Endothelial cell of hepatic sinusoid (primary cell): ENCODE data around the gene MT1M.

Experiments used
- in situ Hi-C: cut with HindIII; loops from 2 replicates; pipeline ENCODE4 v1.10.0; 2017; ENCODE audit warnings: low sequenced_read_pairs

The MT1M gene

DNA sequence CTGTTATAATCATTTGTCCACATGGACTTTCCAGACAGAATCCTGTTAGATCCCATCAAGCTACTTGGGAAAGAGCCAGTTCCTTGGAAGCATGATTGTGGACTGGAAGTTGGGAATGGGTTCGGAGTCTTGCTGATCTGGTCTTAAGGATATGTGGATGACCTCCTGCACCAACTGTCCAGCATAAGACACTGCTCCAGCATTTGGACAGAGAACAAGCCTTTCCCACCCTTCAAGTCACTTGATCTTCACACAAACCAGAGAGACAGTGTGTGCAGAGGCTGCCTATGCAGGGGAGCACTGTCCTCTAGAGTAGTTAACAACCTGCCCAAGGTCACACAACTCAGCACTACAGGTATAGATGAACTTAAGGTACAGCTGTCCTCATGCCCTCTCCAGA is 13.4 kb downstream of the MT1M start:
- in situ Hi-C loops, result no loop called here

DNA sequence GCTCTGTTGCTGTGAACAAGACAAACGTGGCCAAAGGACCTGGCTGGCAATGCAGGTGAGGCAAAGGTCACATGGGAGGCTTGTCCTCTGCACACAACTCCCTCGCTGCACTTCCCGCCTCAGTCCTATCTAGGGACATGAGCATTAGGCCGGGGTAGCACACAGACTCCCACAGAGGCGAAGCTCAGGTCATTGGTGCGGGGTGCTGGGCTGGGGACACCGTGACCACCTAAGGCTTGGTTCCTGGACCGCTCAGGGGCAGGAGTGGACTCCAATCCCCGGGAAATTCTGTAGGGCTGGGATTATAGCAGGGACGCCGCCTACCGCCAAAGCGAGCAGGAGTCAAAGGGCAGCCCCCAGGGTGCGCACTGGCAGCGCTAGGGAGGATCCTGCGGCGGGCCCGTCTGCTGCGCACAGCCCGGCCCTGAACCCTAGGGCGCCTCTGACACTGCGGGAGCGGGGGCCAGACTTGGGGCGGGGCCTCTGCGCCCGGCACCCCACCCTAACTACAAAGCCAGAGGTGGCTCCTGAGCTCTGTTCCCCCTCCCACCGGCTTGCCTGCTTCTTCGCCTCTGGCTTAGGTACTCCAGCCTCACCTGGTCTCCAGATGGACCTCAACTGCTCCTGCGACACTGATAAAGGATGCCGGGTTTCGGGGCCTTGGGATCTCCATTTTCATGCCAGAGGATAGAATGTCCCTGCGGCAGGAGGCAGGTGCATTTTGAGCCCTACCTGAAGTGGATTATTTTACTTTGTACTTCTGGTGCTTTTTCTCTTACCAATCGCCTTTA is 15.4 kb downstream of the MT1M start:
- in situ Hi-C loops, result no loop called here

DNA sequence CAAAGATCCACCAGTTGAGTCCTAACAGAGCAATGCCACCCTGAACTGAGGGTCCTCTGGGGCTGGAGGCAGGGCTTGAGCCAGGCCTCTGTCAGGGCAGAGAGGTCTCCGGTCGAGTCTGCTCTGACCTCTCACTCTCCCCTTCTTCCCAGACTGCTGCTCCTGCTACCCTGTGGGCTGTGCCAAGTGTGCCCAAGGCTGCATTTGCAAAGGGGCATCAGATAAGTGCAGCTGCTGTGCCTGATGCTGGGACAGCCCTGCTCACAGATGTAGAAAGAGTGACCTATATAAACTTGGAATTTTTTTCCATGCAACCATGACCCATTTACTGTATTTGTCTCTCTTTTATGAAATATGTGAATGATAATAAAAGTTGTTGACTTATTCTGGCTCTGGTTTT is 16.8 kb downstream of the MT1M start:
- in situ Hi-C loops, result no loop called here

DNA sequence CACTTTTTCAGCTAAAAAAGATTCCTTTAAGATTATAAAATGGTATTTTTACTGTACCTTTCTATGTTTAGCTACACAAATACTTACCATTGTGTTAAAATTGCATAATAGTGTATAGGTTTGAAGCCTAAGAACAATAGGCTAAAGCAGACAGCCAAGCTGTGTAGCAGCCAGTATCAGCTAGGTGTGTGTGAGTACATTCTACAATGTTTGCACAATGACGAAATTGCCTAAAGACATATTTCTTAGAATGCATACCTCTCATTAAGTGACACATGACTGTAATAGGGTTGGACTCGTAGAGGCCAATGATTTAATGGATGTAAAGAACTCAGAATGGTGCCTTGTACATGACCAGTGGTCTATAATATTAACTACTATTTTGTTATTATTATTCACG is 17.4 kb downstream of the MT1M start:
- in situ Hi-C loops, result loop anchor here (5.0 kb wide), 1 partner anchor 83 kb away; the partner anchor contains the start of gene MT4

DNA sequence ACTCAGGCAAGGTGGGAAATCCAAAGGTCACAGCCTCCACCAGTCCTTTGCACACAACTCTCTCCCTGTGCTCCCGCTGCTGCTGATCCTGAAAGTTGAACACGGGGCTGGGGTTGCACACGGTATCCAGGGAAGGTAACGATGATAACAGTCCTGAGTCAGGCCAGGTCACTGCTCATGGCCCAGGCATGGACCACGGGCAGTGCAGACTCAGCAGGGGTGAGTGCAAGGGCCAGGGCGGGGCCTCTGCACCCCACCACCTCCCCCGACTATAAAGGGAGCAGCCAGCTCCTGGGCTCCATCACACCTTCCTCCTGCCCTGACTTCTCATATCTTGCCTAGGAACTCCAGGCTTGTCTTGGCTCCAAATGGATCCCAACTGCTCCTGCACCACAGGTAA is 19.1 kb downstream of the MT1M start, which contains the start of gene MT1B:
TSS of gene MT1B (plus strand) at position 301 of the 400 bp plus-strand sequence. CDS start at position 369, 68 bp downstream.
- in situ Hi-C loops, result loop anchor here (5.0 kb wide), 1 partner anchor 84 kb away; the partner anchor contains the start of gene MT4

DNA sequence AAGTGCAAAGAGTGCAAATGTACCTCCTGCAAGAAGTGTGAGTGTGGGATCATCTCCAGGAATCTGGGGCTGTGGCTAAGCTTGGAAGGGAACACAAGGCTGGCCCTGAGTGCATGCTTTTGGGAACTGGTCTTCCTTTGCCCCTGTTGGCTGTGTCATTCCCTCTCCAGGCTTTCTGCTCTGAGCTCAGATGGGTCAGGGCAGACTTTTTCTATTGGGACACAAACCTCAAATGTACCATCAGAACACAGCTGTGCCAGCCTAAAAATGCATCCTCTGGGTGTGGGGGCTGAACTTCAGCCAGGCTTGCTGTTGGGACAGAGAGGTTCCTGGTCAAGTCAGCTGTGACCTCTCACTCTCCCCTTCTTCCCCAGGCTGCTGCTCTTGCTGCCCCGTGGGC is 20.1 kb downstream of the MT1M start:
- in situ Hi-C loops, result loop anchor here (5.0 kb wide), 1 partner anchor 85 kb away; the partner anchor contains the start of gene MT4

DNA sequence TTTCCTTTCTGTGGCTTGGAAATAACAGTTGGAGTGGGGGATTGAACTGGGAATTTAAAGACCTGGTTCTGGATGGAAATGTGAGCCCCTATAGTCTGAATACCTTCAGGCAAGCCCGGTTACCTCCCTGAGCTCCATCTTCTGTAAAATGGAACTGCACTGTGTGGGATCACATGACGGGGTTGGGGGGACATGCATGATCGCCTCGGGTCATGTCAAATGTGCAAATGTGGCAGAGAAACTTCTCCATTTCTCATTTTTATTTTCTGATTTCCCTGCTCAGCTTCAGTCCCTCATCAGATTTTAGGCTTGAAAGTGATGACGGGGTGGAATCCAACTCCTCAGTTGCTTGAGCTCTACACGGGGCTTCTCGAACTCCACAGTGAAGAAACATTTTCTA is 20.8 kb downstream of the MT1M start:
- in situ Hi-C loops, result loop anchor here (5.0 kb wide), 1 partner anchor 86 kb away; the partner anchor contains the start of gene MT4

DNA sequence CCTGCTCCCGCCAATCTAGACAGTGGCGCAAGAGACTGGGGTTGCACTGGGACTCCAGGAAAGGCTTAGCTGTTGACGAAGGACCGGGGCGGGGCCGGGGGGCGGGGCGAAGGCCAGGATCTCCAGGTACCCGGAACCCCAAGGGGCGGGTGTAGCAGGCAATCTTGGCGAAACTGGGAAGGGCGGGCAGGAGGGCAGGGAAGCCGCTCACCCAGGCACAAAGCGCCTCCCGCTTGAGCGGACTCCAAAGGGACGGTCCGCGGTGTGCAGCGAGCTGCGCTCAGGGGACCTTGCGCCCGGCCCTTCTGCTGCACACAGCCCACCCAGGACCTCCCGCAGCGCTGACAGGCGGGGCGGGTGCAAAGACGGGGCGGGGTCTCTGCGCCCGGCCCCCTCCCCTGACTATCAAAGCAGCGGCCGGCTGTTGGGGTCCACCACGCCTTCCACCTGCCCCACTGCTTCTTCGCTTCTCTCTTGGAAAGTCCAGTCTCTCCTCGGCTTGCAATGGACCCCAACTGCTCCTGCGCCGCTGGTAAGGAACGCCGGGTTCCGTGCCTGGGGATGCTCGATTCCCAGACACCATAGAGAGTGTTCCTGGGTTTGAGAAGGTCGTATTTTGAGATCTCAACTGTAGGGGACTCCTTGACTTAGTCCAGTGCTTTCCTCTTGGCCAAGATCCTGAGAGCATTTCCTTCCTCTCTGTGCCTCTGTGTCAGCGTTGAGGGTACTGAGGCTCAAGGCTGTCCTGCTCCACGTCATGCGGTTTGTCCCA is 25.3 kb downstream of the MT1M start, which contains the start of gene MT1F:
TSS of gene MT1F (plus strand) at position 405 of the 772 bp plus-strand sequence. CDS start at position 505, 100 bp downstream.
- in situ Hi-C loops, result no loop called here

DNA sequence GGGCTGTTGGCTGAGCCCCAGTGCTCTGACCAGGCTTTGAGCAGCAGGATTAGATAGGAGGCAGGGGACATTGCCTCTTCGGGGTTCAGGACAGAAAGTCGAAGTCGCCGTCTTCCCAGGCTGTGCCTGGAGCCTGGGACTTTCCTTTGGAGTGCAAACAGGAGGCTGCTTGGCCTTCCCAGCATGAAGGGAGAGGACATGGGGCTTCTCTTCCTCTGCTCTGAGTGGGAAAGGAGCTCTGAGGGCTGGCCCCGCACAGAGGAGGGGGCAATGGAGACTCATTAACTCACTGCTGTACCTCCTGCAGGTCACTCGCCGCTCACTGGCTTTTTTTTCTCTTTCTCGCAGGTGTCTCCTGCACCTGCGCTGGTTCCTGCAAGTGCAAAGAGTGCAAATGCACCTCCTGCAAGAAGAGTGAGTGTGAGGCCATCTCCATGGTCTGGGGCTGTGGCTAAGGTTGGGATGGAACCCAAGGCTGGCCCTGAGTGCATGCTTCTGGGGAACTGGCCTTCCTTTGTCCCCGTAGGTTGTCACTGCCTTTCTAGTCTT is 25.9 kb downstream of the MT1M start:
- in situ Hi-C loops, result no loop called here

DNA sequence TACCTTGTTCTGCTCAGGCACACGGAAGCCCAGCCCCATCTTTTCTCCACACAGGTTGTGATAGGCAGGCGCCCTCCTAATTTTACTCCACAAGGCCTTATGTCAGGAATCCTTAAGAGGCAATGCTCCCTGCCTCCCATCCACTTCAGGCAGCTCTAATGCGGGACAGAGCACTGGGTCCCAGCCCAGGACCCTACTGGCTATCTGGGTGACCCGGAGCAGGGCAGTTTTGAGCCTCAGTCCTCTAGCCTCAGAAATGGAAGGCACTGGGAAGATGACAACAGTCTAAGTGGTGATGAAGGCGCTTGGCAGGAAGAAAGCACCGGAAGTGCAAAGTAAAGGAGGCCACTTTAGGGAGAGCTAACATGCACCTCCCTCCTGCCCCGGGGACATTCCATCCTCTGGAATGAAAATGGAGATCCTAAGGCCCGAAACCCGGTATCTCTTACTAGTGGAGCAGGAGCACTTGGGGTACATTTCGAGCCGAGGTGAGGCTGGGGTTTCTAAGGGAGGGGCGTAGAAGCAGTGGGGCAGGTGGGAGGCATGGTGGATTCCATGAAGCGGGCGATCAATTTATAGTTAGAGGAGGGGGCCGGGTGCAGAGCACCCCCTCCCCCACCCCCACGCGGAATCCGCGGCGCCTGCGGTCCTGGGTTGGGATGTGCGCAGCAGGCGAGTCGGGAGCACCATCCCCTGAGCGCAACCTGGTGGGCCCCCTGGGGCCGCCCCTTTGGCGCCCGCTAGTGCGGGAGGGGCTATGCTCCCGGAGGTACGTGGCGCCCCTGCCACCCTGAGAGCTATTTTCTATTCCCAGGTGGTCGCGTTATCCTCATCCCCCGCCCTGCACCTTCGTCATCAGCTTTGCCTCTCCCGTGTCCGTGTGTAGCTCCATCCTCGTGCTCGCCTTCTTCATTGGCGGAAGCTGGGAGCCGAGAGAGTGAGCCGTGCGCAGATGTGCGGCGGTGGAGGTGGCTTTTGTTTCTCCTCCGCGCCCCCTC is 30.2 kb downstream of the MT1M start:
- in situ Hi-C loops, result no loop called here

DNA sequence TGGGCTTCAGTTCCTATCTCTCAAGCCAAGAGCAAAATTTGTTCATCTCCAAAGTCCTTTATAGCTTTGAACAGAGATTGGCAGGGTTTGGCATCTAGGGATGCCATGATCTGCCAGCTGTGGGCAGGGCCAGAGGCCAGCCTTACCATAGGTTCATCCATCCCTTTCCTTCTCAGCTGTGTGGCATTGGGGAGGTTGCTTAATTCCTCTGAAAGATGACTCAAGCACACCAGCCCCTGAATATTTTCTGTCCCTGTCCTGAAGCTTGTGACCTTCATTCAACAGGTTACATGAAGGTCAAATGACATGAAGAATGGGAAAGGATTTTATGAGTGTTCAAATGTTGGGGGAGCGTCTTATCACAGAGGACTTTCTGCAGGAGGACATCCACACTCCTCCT is 32.0 kb downstream of the MT1M start:
- in situ Hi-C loops, result no loop called here

DNA sequence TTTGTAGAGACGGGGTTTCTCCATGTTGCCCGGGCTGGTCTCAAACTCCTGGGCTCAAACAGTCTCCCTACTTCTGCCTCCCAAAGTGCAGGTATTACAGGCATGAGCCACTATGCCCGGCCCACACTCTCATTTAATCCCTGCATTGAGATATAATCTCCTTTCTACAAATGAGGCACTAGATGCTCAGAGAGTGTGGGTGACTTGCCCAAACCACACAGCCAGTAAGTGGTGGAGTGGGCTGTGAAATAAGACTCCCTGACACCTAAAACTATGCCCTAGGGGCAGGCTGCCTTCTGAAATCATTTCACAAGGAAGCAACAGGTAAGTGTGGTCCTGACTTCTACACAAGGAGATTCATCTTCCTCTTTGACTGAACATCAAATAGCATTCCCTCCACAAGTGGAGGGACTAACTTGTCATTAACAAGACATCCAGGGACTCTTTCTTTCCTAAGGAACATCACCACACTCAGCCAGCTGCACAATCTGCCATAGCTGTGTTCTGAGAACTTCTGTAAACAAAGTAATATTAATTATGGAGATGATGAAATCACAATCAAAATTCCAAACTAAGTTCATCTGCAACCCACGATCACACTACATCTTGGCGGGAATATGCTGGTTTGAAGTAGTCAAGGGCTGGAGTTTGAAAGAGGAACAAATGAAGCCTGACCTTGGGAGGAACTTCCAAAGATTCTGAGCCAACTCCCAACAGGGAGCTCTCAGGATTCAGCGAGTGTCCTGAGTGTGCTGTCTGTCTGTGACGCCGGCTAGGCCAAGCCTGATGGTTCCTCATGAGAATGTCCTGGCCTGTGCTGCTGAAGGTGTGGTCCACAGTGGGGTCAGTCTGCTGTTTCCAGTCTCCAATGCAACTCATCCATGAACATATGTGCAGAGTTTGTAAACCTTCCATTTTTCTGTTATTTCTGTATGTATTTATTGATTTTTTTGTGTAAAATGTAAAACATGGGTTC is 33.1 kb downstream of the MT1M start:
- in situ Hi-C loops, result loop anchor here (5.0 kb wide), 1 partner anchor 52 kb away; no protein-coding TSS in a partner anchor

DNA sequence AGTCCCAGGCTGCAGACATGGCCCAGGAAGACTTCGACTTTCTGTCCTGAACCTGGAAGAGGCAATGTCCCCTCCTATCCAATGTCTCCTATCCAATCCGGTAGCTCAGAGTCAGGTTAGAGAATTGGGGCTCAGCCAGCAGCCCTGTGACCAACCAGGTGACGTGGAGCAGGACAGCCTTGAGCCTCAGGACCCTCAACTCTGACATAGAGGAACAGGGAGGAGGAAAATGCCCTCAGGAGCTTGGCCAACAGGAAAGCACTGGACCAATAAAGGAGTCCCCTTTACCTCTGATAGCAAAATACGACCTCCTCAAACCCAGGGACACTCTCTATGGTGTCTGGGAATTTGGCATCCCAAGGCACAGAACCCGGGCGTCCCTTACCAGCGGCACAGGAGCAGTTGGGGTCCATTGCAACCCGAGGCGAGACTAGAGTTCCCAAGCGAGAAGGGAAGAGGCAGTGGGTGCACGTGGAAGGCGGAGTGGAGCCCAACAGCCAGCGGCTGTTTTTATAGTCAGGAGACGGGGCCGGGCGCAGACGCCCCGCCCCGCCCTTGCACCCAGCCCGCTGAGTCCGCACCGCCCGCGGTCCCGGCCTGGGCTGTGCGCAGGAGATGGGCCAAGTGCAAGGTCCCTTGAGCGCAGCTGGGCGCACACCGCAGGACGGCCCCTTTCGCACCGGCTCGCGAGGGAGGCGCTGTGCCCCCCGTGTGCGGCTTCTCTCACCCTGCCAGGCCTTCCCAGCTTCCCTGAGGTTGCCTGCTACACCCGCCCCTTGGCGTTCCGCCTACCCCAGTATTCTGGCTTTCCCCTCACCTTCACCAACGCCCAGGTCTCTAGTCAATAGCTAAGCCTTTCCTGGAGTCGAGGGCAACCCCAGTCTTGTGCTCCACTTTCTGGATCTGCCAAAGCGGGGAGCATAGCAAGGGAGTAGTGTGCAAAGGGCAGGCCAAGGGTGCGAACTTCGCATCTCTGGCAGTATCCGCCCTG is 35.4 kb downstream of the MT1M start, which contains the start of gene MT1G:
TSS of gene MT1G (minus strand) at position 485 of the 991 bp plus-strand sequence. CDS start at position 413, 72 bp downstream.
- in situ Hi-C loops, result loop anchor here (5.0 kb wide), 1 partner anchor 49 kb away; no protein-coding TSS in a partner anchor

DNA sequence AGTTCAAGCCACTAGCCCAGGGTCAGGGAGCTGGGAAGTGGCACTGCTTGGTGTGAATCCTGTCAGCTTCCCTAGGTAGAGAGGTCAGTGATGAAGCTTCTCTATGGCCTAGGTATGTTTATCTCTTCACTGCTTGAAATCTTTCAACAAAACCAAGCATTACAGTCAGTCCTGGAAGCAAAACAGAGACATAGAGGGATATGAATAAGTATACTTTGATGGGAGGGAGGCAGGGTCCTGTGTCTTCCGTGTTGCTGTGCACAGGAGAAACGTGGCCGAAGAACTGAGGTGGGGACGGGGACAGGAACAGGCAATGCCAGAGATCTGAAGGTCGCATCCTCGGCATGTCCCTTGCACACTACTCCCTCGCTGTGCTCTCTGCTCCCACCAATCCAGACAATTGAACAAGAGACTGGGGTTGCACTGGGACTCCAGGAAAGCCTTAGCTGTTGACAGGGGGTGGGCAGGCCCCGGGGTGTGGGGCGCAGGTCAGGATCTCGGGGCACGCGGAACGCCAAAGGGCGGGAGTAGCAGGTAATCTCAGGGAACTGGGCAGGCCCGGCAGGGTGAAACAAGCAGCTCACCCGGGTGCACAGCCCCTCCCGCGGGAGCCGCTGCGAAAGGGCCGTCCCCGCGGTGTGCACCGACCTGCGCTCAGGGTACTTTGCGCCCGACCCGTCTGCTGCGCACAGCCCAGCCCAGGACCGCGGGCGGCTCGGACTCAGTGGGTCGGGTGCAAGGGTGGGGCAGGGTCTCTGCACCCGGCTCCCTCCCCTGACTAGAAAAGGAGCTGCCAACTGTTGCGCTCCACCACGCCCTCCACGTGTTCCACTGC is 36.8 kb downstream of the MT1M start, which contains the start of gene MT1H:
TSS of gene MT1H (plus strand) at position 810 of the 835 bp plus-strand sequence. CDS start 71 bp downstream, outside the sequence.
- in situ Hi-C loops, result loop anchor here (5.0 kb wide), 1 partner anchor 48 kb away; no protein-coding TSS in a partner anchor

DNA sequence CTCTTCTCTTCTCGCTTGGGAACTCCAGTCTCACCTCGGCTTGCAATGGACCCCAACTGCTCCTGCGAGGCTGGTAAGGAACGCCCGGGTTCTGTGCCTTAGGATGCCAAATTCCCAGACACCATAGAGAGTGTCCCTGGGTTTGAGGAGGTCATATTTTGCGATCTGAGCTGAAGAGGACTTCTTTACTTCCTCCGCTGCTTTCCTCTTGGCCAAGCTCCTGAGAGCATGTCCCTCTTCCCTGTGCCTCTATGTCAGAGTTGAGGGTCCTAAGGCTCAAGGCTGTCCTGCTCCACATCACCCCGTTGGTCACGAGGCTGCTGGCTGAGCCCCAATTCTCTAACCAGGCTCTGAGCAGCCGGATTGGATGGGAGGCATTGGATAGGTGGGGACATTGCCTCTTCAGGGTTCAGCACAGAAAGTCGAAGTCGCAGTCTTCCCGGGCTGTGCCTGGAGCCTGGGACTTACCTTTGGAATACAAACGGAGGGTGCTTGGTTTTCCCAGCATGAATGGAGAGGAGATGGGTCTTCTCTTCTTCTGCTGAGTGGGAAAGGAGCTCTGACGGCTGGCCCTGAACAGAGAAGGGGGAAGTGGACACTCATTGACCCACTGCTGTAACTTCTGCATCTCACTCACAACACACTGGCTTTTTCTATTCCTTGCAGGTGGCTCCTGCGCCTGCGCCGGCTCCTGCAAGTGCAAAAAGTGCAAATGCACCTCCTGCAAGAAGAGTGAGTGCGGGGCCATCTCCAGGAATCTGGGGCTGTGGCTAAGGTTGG is 37.6 kb downstream of the MT1M start:
- in situ Hi-C loops, result loop anchor here (5.0 kb wide), 1 partner anchor 47 kb away; no protein-coding TSS in a partner anchor

DNA sequence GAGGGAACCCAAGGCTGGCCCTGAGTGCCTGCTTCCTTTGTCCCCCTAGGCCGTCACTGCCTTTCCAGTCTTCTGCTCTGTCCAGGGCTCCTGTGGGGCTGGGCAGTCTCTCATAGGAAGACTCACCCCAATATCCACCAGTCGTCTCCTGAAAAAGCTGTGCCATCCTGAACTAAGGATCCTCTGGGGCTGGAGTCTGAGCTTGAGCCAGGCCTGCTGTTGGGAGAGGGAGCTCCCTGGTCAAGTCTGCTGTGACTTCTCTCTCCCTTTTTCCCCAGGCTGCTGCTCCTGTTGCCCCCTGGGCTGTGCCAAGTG is 38.1 kb downstream of the MT1M start:
- in situ Hi-C loops, result no loop called here
